WTC11 (cell line): Measurements from ENCODE around the gene ANGPTL2. TPM values are rescaled to one million over a fixed set of nuclear protein-coding genes. Genes with fewer than 3 reads are reported as not detected.

Experiments used
- ATAC-seq: fragments of 200-7000 bp; cut with Tn5 transposase; 2 replicates; pipeline ENCODE4 v1.10.0; 2021; ENCODE audit warnings: mild to moderate bottlenecking, moderate library complexity
- CTCF ChIA-PET: fragments of 300-600 bp; sonication (Branson Sonifier 250); formaldehyde crosslinking; loops from one replicate; lab custom pipeline; 2021; ENCODE audit warnings: antibody characterized with exemption; lab: Charles Lee
- POLR2A ChIA-PET: fragments of 350-600 bp; sonication (Branson Sonifier 250); formaldehyde crosslinking; loops from one replicate; lab custom pipeline; 2021; ENCODE audit warnings: antibody characterized with exemption; lab: Charles Lee
- DNase-seq: peaks from one replicate; pipeline ENCODE4 v3.0.0; 2021; ENCODE audit warnings: low spot score
- H3K27ac Mint-ChIP-seq: 2 replicates; pipeline ENCODE4 v1.8.0; 2021; ENCODE audit warnings: mixed read lengths
- H3K27me3 Mint-ChIP-seq: 2 replicates; pipeline ENCODE4 v1.8.0; 2021; ENCODE audit warnings: low read depth, mild to moderate bottlenecking, moderate library complexity, mixed read lengths
- H3K36me3 Mint-ChIP-seq: 2 replicates; pipeline ENCODE4 v1.8.0; 2021; ENCODE audit warnings: mixed read lengths
- H3K4me1 Mint-ChIP-seq: 2 replicates; pipeline ENCODE4 v1.8.0; 2022; ENCODE audit warnings: mixed read lengths
- H3K4me3 Mint-ChIP-seq: 2 replicates; pipeline ENCODE4 v1.8.0; 2021; ENCODE audit warnings: mild to moderate bottlenecking, moderate library complexity, mixed read lengths
- H3K9me3 Mint-ChIP-seq: 2 replicates; pipeline ENCODE4 v1.8.0; 2021; ENCODE audit warnings: mixed read lengths
- AR ChIP-seq: fragments of 250-450 bp; sonication (Bioruptor Pico); IDR thresholded peaks from 2 replicates; pipeline ENCODE4 v1.9.0; 2021; ENCODE audit warnings: mild to moderate bottlenecking
- ATF1 ChIP-seq: sonication (generic); formaldehyde crosslinking; IDR thresholded peaks from 2 replicates; pipeline ENCODE4 v1.8.1; 2023; ENCODE audit warnings: mild to moderate bottlenecking, moderate library complexity, missing genetic modification reagents
- ATF3 ChIP-seq: sonication (generic); formaldehyde crosslinking; conservative IDR thresholded peaks from 2 replicates; pipeline ENCODE4 v1.8.1; 2022; ENCODE audit warnings: mild to moderate bottlenecking, missing genetic modification reagents
- CREB1 ChIP-seq: sonication (generic); formaldehyde crosslinking; IDR thresholded peaks from 2 replicates; pipeline ENCODE4 v1.8.0; 2023; ENCODE audit warnings: mild to moderate bottlenecking, missing genetic modification reagents
- CREM ChIP-seq: sonication (generic); formaldehyde crosslinking; IDR thresholded peaks from 2 replicates; pipeline ENCODE4 v1.8.1; 2022; ENCODE audit warnings: mild to moderate bottlenecking, missing genetic modification reagents, moderate library complexity
- E2F5 ChIP-seq: sonication (generic); formaldehyde crosslinking; IDR thresholded peaks from 2 replicates; pipeline ENCODE4 v1.8.1; 2022; ENCODE audit warnings: mild to moderate bottlenecking, moderate library complexity, missing genetic modification reagents
- ERG ChIP-seq: fragments of 250-450 bp; sonication (Bioruptor Pico); IDR thresholded peaks from 2 replicates; pipeline ENCODE4 v1.8.0; 2021; ENCODE audit warnings: mild to moderate bottlenecking
- FOXJ3 ChIP-seq: sonication (generic); formaldehyde crosslinking; IDR thresholded peaks from 2 replicates; pipeline ENCODE4 v1.9.0; 2021; ENCODE audit warnings: missing genetic modification reagents, mild to moderate bottlenecking, borderline replicate concordance
- JAZF1 ChIP-seq: fragments of 250-450 bp; sonication (Bioruptor Pico); IDR thresholded peaks from 2 replicates; pipeline ENCODE4 v1.9.0; 2021; ENCODE audit warnings: moderate library complexity, mild to moderate bottlenecking, inconsistent platforms
- MYBL2 ChIP-seq: sonication (generic); formaldehyde crosslinking; IDR thresholded peaks from 2 replicates; pipeline ENCODE4 v1.8.1; 2023; ENCODE audit warnings: mild to moderate bottlenecking, moderate library complexity, missing genetic modification reagents
- NFE2L1 ChIP-seq: sonication (generic); formaldehyde crosslinking; IDR thresholded peaks from 2 replicates; pipeline ENCODE4 v1.8.1; 2023; ENCODE audit warnings: missing genetic modification reagents
- NR2C2 ChIP-seq: sonication (generic); formaldehyde crosslinking; IDR thresholded peaks from 2 replicates; pipeline ENCODE4 v1.8.0; 2022; ENCODE audit warnings: mild to moderate bottlenecking, missing genetic modification reagents
- OVOL2 ChIP-seq: fragments of 250-450 bp; sonication (Bioruptor Pico); IDR thresholded peaks from 2 replicates; pipeline ENCODE4 v1.9.0; 2021; ENCODE audit warnings: mild to moderate bottlenecking, borderline replicate concordance
- SP1 ChIP-seq: sonication (generic); formaldehyde crosslinking; conservative IDR thresholded peaks from 2 replicates; pipeline ENCODE4 v1.8.1; 2022; ENCODE audit warnings: missing genetic modification reagents
- TEAD4 ChIP-seq: sonication (generic); formaldehyde crosslinking; IDR thresholded peaks from 2 replicates; pipeline ENCODE4 v1.8.0; 2022; ENCODE audit warnings: mild to moderate bottlenecking, missing genetic modification reagents
- USF2 ChIP-seq: sonication (generic); formaldehyde crosslinking; IDR thresholded peaks from 2 replicates; pipeline ENCODE4 v1.8.1; 2023; ENCODE audit warnings: mild to moderate bottlenecking, missing genetic modification reagents, moderate library complexity
- ZBTB43 ChIP-seq: sonication (generic); formaldehyde crosslinking; IDR thresholded peaks from 2 replicates; pipeline ENCODE4 v1.8.1; 2023; ENCODE audit warnings: mild to moderate bottlenecking, missing genetic modification reagents
- ZNF263 ChIP-seq: sonication (generic); formaldehyde crosslinking; IDR thresholded peaks from 2 replicates; pipeline ENCODE4 v1.8.1; 2022; ENCODE audit warnings: low read depth, mild to moderate bottlenecking, moderate library complexity, missing genetic modification reagents
- ZNF532 ChIP-seq: fragments of 250-450 bp; sonication (Bioruptor Pico); IDR thresholded peaks from 2 replicates; pipeline ENCODE4 v1.9.0; 2021; ENCODE audit warnings: mild to moderate bottlenecking, borderline replicate concordance
- total RNA-seq: library from RNA; stranded (reverse); gene quantifications from 3 replicates; pipeline ENCODE4 v1.2.3, GENCODE V29; 2021

The ANGPTL2 gene
- total RNA-seq, 1 experiment from 2014 or later: 4.5 TPM

- H3K4me3 Mint-ChIP-seq: no peak overlapping the region
- ChIA-PET CTCF (interaction anchor here (0.8 to 1.7 kb wide), 3 partner anchors 12 to 57 kb away, joined by 3 to 5 read pairs (median 3); no protein-coding TSS in a partner anchor), POLR2A (interaction anchor here (0.9 kb wide), 1 partner anchor 15 kb away, joined by 3 read pairs; the partner anchor contains the start of gene ANGPTL2)
- H3K4me1 Mint-ChIP-seq: peaks cover 28% of the 10 kb centered on the region
- H3K9me3 Mint-ChIP-seq: no peaks in the 10 kb centered on the region
- ATAC-seq: no peak
- no peaks in the 10 kb centered on the region for H3K36me3 Mint-ChIP-seq
- no peak for TF ChIP-seq ATF3 (CRISPR knock-in tag)
- TF ChIP-seq CREB1 (CRISPR knock-in tag): no peak
- TF ChIP-seq ZNF263 (CRISPR knock-in tag): no peak
- no peak for TF ChIP-seq ZBTB43
- no peak for TF ChIP-seq TEAD4 (CRISPR knock-in tag)
- no peak for TF ChIP-seq USF2
- TF ChIP-seq E2F5 (CRISPR knock-in tag): no peak
- no peak for TF ChIP-seq SP1 (CRISPR knock-in tag)
- TF ChIP-seq ZNF532 (CRISPR knock-in tag): no peak
- no peak for TF ChIP-seq ATF1 (CRISPR knock-in tag)
- TF ChIP-seq CREM (CRISPR knock-in tag): no peak
- TF ChIP-seq MYBL2 (CRISPR knock-in tag): no peak
- TF ChIP-seq FOXJ3 (CRISPR knock-in tag): no peak
- no peak for TF ChIP-seq JAZF1 (CRISPR knock-in tag)
- no peak for TF ChIP-seq NFE2L1
- DNase-seq: no peak
- H3K27me3 Mint-ChIP-seq: no peaks in the 10 kb centered on the region; the same call in 1 of the 2 replicates
- H3K27ac Mint-ChIP-seq: no peak overlapping the region
These were observed 15.4 kb upstream of the ANGPTL2 start for GRCh38 chr9:127137640-127138360.

GRCh38 chr9:127136880-127137639 is 14.6 kb upstream of the ANGPTL2 start:
- H3K4me3 Mint-ChIP-seq: no peak overlapping the region
- TF ChIP-seq ERG (CRISPR knock-in tag) (no peak), AR (CRISPR knock-in tag) (no peak), OVOL2 (CRISPR knock-in tag) (no peak), NR2C2 (CRISPR knock-in tag) (no peak), FOXJ3 (CRISPR knock-in tag) (no peak)
- TF ChIP-seq, all 79 proteins: peak for 0
- Mint-ChIP-seq H3K36me3 (no peaks in the 10 kb centered on the region), H3K4me1 (peaks cover 29% of the 10 kb centered on the region), H3K27ac (no peak overlapping the region), H3K9me3 (no peaks in the 10 kb centered on the region), H3K27me3 (no peaks in the 10 kb centered on the region; the same call in 1 of the 2 replicates)
- ChIA-PET POLR2A (interaction anchor here (0.9 to 1.3 kb wide), 2 partner anchors 14 kb away, joined by 3 read pairs; partner anchors contain the start of gene ANGPTL2), CTCF (interaction anchor here (1.0 kb wide), 1 partner anchor 25 kb away, joined by 3 read pairs; no protein-coding TSS in a partner anchor)
- DNase-seq (no peak), ATAC-seq (no peak)
